Heart left ventricle (tissue), 16 donors: ENCODE data around the gene DLK2. TPM values are rescaled to one million over a fixed set of nuclear protein-coding genes. Genes with fewer than 3 reads are reported as not detected.

Source experiments
- ATAC-seq, 4 donors: fragments of 200-7000 bp; cut with Tn5 transposase; one replicate each; pipeline ENCODE4 v1.9.1; 2020 to 2022; ENCODE audit warnings: moderate library complexity in 4 of 4, mild to moderate bottlenecking in 3 of 4, moderate number of reproducible peaks in 1 of 4
- DNase-seq, 5 donors: peaks; one replicate each; pipeline ENCODE4 v3.0.0-alpha.2; 2020
- H3K27ac ChIP-seq, 12 donors: fragments of 200-600 bp; sonication (generic) in 4 of 12; one replicate each; pipeline versions ENCODE4 v1.5.0 to v1.8.0; 2016 to 2022; ENCODE audit warnings: mild to moderate bottlenecking in 2 of 12
- H3K27me3 ChIP-seq, 9 donors: fragments of 200-600 bp; sonication (generic) in 2 of 9; one replicate each; pipeline versions ENCODE4 v1.5.1 to v1.8.0; 2016 to 2022; ENCODE audit warnings: mild to moderate bottlenecking in 3 of 9
- H3K36me3 ChIP-seq, 9 donors: fragments of 200-600 bp; sonication (generic) in 2 of 9; one replicate each; pipeline versions ENCODE4 v1.5.0 to v1.8.0; 2018 to 2022; ENCODE audit warnings: mild to moderate bottlenecking in 2 of 9
- H3K4me1 ChIP-seq, 12 donors: fragments of 200-600 bp; sonication (generic) in 4 of 12; one replicate each; pipeline versions ENCODE4 v1.5.0 to v1.8.0; 2016 to 2022; ENCODE audit warnings: mild to moderate bottlenecking in 3 of 12
- H3K4me3 ChIP-seq, 12 donors: fragments of 200-600 bp; sonication (generic) in 4 of 12; one replicate each; pipeline versions ENCODE4 v1.5.0 to v1.8.0; 2017 to 2022; ENCODE audit warnings: mild to moderate bottlenecking in 9 of 12, moderate library complexity in 4 of 12
- H3K9me3 ChIP-seq, 12 donors: fragments of 200-600 bp; sonication (generic) in 4 of 12; one replicate each; pipeline versions ENCODE4 v1.5.0 to v1.8.0; 2016 to 2022; ENCODE audit warnings: mild to moderate bottlenecking in 1 of 12
- POLR2A ChIP-seq, 2 donors: fragments of 450-650 bp; IDR thresholded peaks; one replicate each; pipeline ENCODE4 v1.6.1; 2017; ENCODE audit warnings: antibody characterized with exemption in 2 of 2, mild to moderate bottlenecking in 2 of 2, moderate library complexity in 2 of 2
- WGBS, 4 donors: extraction: QIAGEN DNeasy Blood & Tissue Kit in 2 of 4; methylation state at CpG; one replicate each; pipeline versions ENCODE4 v1.1.5 to v1.1.7; 2013 to 2018; 5-methylcytosine and 5-hydroxymethylcytosine counted together
- intact Hi-C, 10 donors: fragments of 100-400 bp; cut with DNase I; formaldehyde crosslinking; loops; one replicate each; pipeline versions ENCODE4 v1.11.1 to v1.14.2; 2022
- polyA plus RNA-seq, 2 donors: library from polyadenylated mRNA; stranded (reverse); fragments of 200-250 nt; gene quantifications; one replicate each; pipeline ENCODE4 v1.2.3, GENCODE V29; 2013
- total RNA-seq, 9 donors: library from RNA; depleted of rRNA in 2 of 9; stranded (reverse); fragments of >200 nt in 2 of 9; fragmentation: NEBNext Ultra II Directional in 3 of 9; extraction: Animal tissue kit (Norgen Biotek cat#: 25700) in 3 of 9; gene quantifications; one replicate each; pipeline versions ENCODE4 v1.1.0 to v1.2.4, GENCODE V29; 2016 to 2023
- TF ChIP-seq, protein P1 (sequence below), 12 donors: fragments of 200-600 bp; sonication (generic) in 4 of 12; IDR thresholded peaks; one replicate each; pipeline versions ENCODE4 v1.5.0 to v1.8.0; 2018 to 2022; ENCODE audit warnings: antibody characterized with exemption in 12 of 12, mild to moderate bottlenecking in 5 of 12
- donor health status: ischemic (EF 13 %, LVEDD 7.1; RV severe dilation, severe dysfunction).
- donor health status: healthy with polysubstance abuse.
- donor health status: DM: no; HTN: yes; CAD: no.
- donor health status: DM: no; HTN: no; CAD: no.
- donor health status: ischemic (EF 25% LVEDD 6.9; RV normal size, moderate dysfunction).
- donor health status: ischemic (EF 25% LVEDD 5.7; RV mildly dilated, moderate dysfunction).
- donor health status: healthy.
- donor health status: DM: yes; HTN: yes; CAD: no.
- donor health status: ischemic (EF 35%, LVEDD 5.7; RV mildly dilated, moderate dysfunction).
- donor health status: nonischemic (EF 11% LVEDD 7.7; RV severe dilation, severe dysfunction).
- donor health status: DM: yes; HTN: yes; CAD: no.
- donor health status: PGD.
- donor health status: ischemic (EF 29% LVEDD 5.4; RV normal size, mild dysfunction).
- donor health status: nonischemic (EF 23%, LVEDD 6.1; RV moderate dilation, normal function).

DLK2 gene
- total and polyA plus RNA-seq, 11 donors = 0.61 to 8.1 (median 2.7) TPM

- intact Hi-C loops = loop anchor here in 1 of 10 donors (10.0 kb wide), 1 partner anchor 63 kb away; no protein-coding TSS in a partner anchor
- Histone ChIP-seq H3K4me1 (peaks cover 0 to 9% (median 0%) of the 10 kb centered on the region in 12 donors), H3K27me3 (no peaks in the 10 kb centered on the region), H3K36me3 (peaks cover 0 to 97% (median 83%) of the 10 kb centered on the region in 9 donors), H3K27ac (no peak overlapping the region), H3K9me3 (no peaks in the 10 kb centered on the region), H3K4me3 (no peak overlapping the region)
- DNase-seq = no peak
- 93 to 95% (median 94%) methylated on average over 16 of the region's 16 CpGs for WGBS, 4 donors
- TF ChIP-seq, protein P1, sequence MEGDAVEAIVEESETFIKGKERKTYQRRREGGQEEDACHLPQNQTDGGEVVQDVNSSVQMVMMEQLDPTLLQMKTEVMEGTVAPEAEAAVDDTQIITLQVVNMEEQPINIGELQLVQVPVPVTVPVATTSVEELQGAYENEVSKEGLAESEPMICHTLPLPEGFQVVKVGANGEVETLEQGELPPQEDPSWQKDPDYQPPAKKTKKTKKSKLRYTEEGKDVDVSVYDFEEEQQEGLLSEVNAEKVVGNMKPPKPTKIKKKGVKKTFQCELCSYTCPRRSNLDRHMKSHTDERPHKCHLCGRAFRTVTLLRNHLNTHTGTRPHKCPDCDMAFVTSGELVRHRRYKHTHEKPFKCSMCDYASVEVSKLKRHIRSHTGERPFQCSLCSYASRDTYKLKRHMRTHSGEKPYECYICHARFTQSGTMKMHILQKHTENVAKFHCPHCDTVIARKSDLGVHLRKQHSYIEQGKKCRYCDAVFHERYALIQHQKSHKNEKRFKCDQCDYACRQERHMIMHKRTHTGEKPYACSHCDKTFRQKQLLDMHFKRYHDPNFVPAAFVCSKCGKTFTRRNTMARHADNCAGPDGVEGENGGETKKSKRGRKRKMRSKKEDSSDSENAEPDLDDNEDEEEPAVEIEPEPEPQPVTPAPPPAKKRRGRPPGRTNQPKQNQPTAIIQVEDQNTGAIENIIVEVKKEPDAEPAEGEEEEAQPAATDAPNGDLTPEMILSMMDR (IDR thresholded peaks at IDR 0.05) = no peak
- TF ChIP-seq POLR2A (IDR thresholded peaks at IDR 0.05) = no peak
- ATAC-seq = no peak
These were observed 7.7 kb downstream of the DLK2 start for GRCh38 chr6:43447604-43448003.

GRCh38 chr6:43445576-43445975 is 9.8 kb downstream of the DLK2 start:
- peaks cover 0 to 9% (median 0%) of the 10 kb centered on the region in 12 donors for H3K4me1 ChIP-seq
- no peaks in the 10 kb centered on the region for H3K9me3 ChIP-seq
- H3K27me3 ChIP-seq = no peaks in the 10 kb centered on the region
- intact Hi-C loops = loop anchor here in 1 of 10 donors (10.0 kb wide), 1 partner anchor 61 kb away; no protein-coding TSS in a partner anchor
- ATAC-seq (no peak), DNase-seq (no peak)
- TF ChIP-seq, protein P1 (IDR thresholded peaks at IDR 0.05) = no peak
- no peak for TF ChIP-seq POLR2A (IDR thresholded peaks at IDR 0.05)
- H3K36me3 ChIP-seq = peaks cover 0 to 98% (median 87%) of the 10 kb centered on the region in 9 donors
- H3K4me3 ChIP-seq = no peak overlapping the region
- WGBS, 4 donors = 77 to 87% (median 86%) methylated on average over 16 of the region's 16 CpGs
- no peak overlapping the region for H3K27ac ChIP-seq

- H3K36me3 ChIP-seq = peaks cover 0 to 98% (median 86%) of the 10 kb centered on the region in 9 donors
- no peak for ATAC-seq
These were observed 10.8 kb downstream of the DLK2 start for GRCh38 chr6:43444582-43444981.

GRCh38 chr6:43444036-43444435 is 11.3 kb downstream of the DLK2 start:
- no peak for DNase-seq
- Histone ChIP-seq H3K27me3 (no peaks in the 10 kb centered on the region), H3K36me3 (peaks cover 0 to 98% (median 86%) of the 10 kb centered on the region in 9 donors), H3K4me1 (peaks cover 0 to under 1% (median 0%) of the 10 kb centered on the region in 12 donors), H3K9me3 (no peaks in the 10 kb centered on the region), H3K4me3 (no peak overlapping the region), H3K27ac (no peak overlapping the region)
- ATAC-seq = no peak
- TF ChIP-seq, protein P1 (IDR thresholded peaks at IDR 0.05) = no peak
- TF ChIP-seq POLR2A (IDR thresholded peaks at IDR 0.05) = no peak
- intact Hi-C loops = loop anchor here in 1 of 10 donors (10.0 kb wide), 1 partner anchor 59 kb away; no protein-coding TSS in a partner anchor
- 88 to 90% (median 89%) methylated on average over 7 to 10 of the region's 10 CpGs for WGBS, 4 donors

More at GRCh38 chr6:43444582-43444981, 10.8 kb downstream of the DLK2 start:
- H3K4me1 ChIP-seq = peaks cover 0 to 5% (median 0%) of the 10 kb centered on the region in 12 donors
- 82 to 97% (median 84%) methylated on average over 8 of the region's 8 CpGs for WGBS, 4 donors
- intact Hi-C loops = loop anchor here in 1 of 10 donors (10.0 kb wide), 1 partner anchor 60 kb away; no protein-coding TSS in a partner anchor
- TF ChIP-seq, protein P1 (IDR thresholded peaks at IDR 0.05) = no peak
- no peak for TF ChIP-seq POLR2A (IDR thresholded peaks at IDR 0.05)
- no peak overlapping the region for H3K27ac ChIP-seq
- no peak overlapping the region for H3K4me3 ChIP-seq
- H3K9me3 ChIP-seq = no peaks in the 10 kb centered on the region
- no peak for DNase-seq
- H3K27me3 ChIP-seq = no peaks in the 10 kb centered on the region
